PC-9 (cell line): ENCODE data around the gene ENDOG. TPM values are rescaled to one million over a fixed set of nuclear protein-coding genes. Genes with fewer than 3 reads are reported as not detected.

ENCODE experiments used
- BruUV-seq: library from RNA; stranded (reverse); fragments of 400-500 nt; replicated peaks from 2 replicates; lab custom pipeline; 2021; lab: Mats Ljungman, UMichigan
- CTCF ChIA-PET: fragments of 300-600 bp; sonication (Branson Sonifier 250); formaldehyde crosslinking; loops from one replicate; lab custom pipeline; 2022; ENCODE audit warnings: antibody characterized with exemption; lab: Charles Lee
- POLR2A ChIA-PET: fragments of 300-600 bp; sonication (Branson Sonifier 250); formaldehyde crosslinking; loops from one replicate; lab custom pipeline; 2022; ENCODE audit warnings: antibody characterized with exemption; ENCODE audit not compliant: unreplicated experiment; lab: Charles Lee
- DNase-seq, 2 experiments: peaks; one replicate each; pipeline versions ENCODE4 v3.0.0 to v3.0.0-alpha.2; 2015 to 2022; ENCODE audit warnings: mixed read lengths in 1 of 2
- H2AFZ ChIP-seq: fragments of 200-600 bp; sonication (generic); 2 replicates; pipeline ENCODE4 v1.8.1; 2017; ENCODE audit warnings: antibody characterized with exemption
- H3F3A ChIP-seq: fragments of 200-600 bp; sonication (generic); 2 replicates; pipeline ENCODE4 v1.8.1; 2017; ENCODE audit warnings: antibody characterized with exemption, mild to moderate bottlenecking, low read depth; ENCODE audit not compliant: insufficient read depth
- H3K27ac ChIP-seq: fragments of 200-600 bp; sonication (generic); 2 replicates; pipeline ENCODE4 v1.6.1; 2016; ENCODE audit warnings: mixed run types
- H3K27me3 ChIP-seq: fragments of 200-600 bp; sonication (generic); 2 replicates; pipeline ENCODE4 v1.6.1; 2016; ENCODE audit warnings: low read depth, mixed run types; ENCODE audit not compliant: insufficient read depth
- H3K36me3 ChIP-seq: fragments of 200-600 bp; sonication (generic); 2 replicates; pipeline ENCODE4 v1.6.1; 2016; ENCODE audit warnings: low read depth, mixed run types
- H3K4me1 ChIP-seq: fragments of 200-600 bp; sonication (generic); replicated peaks from 2 replicates; pipeline ENCODE4 v1.6.1; 2016; ENCODE audit warnings: mixed run types; ENCODE audit not compliant: insufficient read depth
- H3K4me2 ChIP-seq: fragments of 200-600 bp; sonication (generic); 2 replicates; pipeline ENCODE4 v1.6.1; 2017; ENCODE audit warnings: mixed run types
- H3K4me3 ChIP-seq: fragments of 200-600 bp; sonication (generic); 2 replicates; pipeline ENCODE4 v1.6.1; 2016; ENCODE audit warnings: mixed run types
- H3K79me2 ChIP-seq: fragments of 200-600 bp; sonication (generic); 2 replicates; pipeline ENCODE4 v1.6.1; 2017; ENCODE audit warnings: low read depth, mixed run types
- H3K9me2 ChIP-seq: fragments of 200-600 bp; sonication (generic); 2 replicates; pipeline ENCODE4 v1.8.1; 2017; ENCODE audit warnings: mild to moderate bottlenecking; ENCODE audit not compliant: insufficient read depth
- H3K9me3 ChIP-seq: fragments of 200-600 bp; sonication (generic); 2 replicates; pipeline ENCODE4 v1.8.1; 2016; ENCODE audit warnings: low read depth; ENCODE audit not compliant: insufficient read depth
- H4K20me1 ChIP-seq: fragments of 200-600 bp; sonication (generic); 2 replicates; pipeline ENCODE4 v1.8.1; 2017; ENCODE audit not compliant: insufficient read depth
- EZH2 ChIP-seq: fragments of 200-600 bp; sonication (generic); IDR thresholded peaks from 2 replicates; pipeline ENCODE4 v1.8.0; 2017; ENCODE audit warnings: antibody characterized with exemption, low read depth
- intact Hi-C: fragments of 100-400 bp; cut with micrococcal nuclease; formaldehyde crosslinking; loops from one replicate; pipeline ENCODE4 v1.10.0; 2022; ENCODE audit not compliant: unreplicated experiment
- total RNA-seq: library from RNA; stranded (reverse); gene quantifications from 2 replicates; pipeline ENCODE4 v1.2.3, GENCODE V29; 2021
- TF ChIP-seq, protein P1 (sequence below): fragments of 200-600 bp; sonication (generic); conservative IDR thresholded peaks from 2 replicates; pipeline ENCODE4 v1.6.1; 2017; ENCODE audit warnings: mixed run types, antibody characterized with exemption, mild to moderate bottlenecking, moderate library complexity

The ENDOG gene
- total RNA-seq, 1 experiment from 2014 or later = 28.6 TPM

- no peaks in the 10 kb centered on the region for H3K27me3 ChIP-seq
- H3K79me2 ChIP-seq = peaks cover 24% of the 10 kb centered on the region
- peak overlapping the region; percentile 97 for H3K4me2 ChIP-seq
- ChIA-PET CTCF (no interaction called here), POLR2A (no interaction called here)
- intact Hi-C loops = loop anchor here (1.0 to 2.0 kb wide), 2 partner anchors 15 to 153 kb away; no protein-coding TSS in a partner anchor
- peak in 1 of 2 experiments; percentile 9 for DNase-seq
- peaks cover 11% of the 10 kb centered on the region; the same call in 1 of the 2 replicates for H3F3A ChIP-seq
- no peaks in the 10 kb centered on the region for H4K20me1 ChIP-seq
- H3K4me1 ChIP-seq = peaks cover 16% of the 10 kb centered on the region
- H3K9me2 ChIP-seq = no peaks in the 10 kb centered on the region
- H3K27ac ChIP-seq = no peak overlapping the region
- H3K4me3 ChIP-seq = peak overlapping the region; percentile 96
- TF ChIP-seq, protein P1, sequence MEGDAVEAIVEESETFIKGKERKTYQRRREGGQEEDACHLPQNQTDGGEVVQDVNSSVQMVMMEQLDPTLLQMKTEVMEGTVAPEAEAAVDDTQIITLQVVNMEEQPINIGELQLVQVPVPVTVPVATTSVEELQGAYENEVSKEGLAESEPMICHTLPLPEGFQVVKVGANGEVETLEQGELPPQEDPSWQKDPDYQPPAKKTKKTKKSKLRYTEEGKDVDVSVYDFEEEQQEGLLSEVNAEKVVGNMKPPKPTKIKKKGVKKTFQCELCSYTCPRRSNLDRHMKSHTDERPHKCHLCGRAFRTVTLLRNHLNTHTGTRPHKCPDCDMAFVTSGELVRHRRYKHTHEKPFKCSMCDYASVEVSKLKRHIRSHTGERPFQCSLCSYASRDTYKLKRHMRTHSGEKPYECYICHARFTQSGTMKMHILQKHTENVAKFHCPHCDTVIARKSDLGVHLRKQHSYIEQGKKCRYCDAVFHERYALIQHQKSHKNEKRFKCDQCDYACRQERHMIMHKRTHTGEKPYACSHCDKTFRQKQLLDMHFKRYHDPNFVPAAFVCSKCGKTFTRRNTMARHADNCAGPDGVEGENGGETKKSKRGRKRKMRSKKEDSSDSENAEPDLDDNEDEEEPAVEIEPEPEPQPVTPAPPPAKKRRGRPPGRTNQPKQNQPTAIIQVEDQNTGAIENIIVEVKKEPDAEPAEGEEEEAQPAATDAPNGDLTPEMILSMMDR = no peak
- no peak for TF ChIP-seq EZH2
- H2AFZ ChIP-seq = peak overlapping the region; percentile 99; the same call in 1 of the 2 replicates
- no peaks in the 10 kb centered on the region for H3K9me3 ChIP-seq
- H3K36me3 ChIP-seq = 0 out of 2 replicates have a peak, but pooled peaks cover 3% of the 10 kb centered on the region
- no TSS peak for BruUV-seq
Measured at GRCh38 chr9:128787659-128788058, 30.6 kb upstream of the ENDOG start.

DNA sequence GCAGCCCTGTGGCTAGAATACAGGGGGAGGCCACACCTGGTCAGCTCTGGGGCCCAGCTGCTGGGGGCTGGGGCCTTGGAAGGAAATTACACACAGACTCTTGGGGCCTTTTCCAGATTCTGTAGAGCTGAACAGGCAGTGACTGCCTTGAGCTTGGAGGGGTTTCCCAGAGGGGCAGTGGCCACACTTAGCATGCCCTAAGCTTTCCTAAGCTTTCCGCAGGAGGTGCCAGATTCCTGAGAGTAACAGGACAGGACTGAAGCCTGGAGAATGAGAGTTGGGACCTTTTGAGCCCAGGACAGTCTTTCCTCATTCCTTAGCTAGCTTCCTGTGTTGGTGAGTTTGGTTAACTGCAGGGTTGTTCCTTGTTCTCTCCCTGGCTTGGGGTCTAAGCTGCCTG, 29.9 kb upstream of the ENDOG start:
- no peaks in the 10 kb centered on the region for H3K9me3 ChIP-seq
- no peak overlapping the region for H3K27ac ChIP-seq
- CTCF ChIA-PET = interaction anchor here (0.6 kb wide), 2 partner anchors 67 to 1369 kb away, joined by 4 to 8 read pairs; no protein-coding TSS in a partner anchor
- H4K20me1 ChIP-seq = no peaks in the 10 kb centered on the region
- no peaks in the 10 kb centered on the region for H3K9me2 ChIP-seq
- no peak for DNase-seq
- H3K4me3 ChIP-seq = peak overlapping the region; percentile 96; the same call in 1 of the 2 replicates
- 0 out of 2 replicates have a peak, but pooled peaks cover 3% of the 10 kb centered on the region for H3K36me3 ChIP-seq
- H3K4me1 ChIP-seq = peaks cover 13% of the 10 kb centered on the region
- BruUV-seq = TSS peak; percentile 49
- no peak for TF ChIP-seq EZH2
- TF ChIP-seq, protein P1 = no peak
- H2AFZ ChIP-seq = no peak overlapping the region
- POLR2A ChIA-PET = interaction anchor here (0.6 kb wide), 1 partner anchor 35 kb away, joined by 4 read pairs; no protein-coding TSS in a partner anchor
- peaks cover 11% of the 10 kb centered on the region; the same call in 1 of the 2 replicates for H3F3A ChIP-seq
- peak overlapping the region; percentile 97 for H3K4me2 ChIP-seq
- peaks cover 24% of the 10 kb centered on the region for H3K79me2 ChIP-seq
- no peaks in the 10 kb centered on the region for H3K27me3 ChIP-seq
- intact Hi-C loops = no loop called here

DNA sequence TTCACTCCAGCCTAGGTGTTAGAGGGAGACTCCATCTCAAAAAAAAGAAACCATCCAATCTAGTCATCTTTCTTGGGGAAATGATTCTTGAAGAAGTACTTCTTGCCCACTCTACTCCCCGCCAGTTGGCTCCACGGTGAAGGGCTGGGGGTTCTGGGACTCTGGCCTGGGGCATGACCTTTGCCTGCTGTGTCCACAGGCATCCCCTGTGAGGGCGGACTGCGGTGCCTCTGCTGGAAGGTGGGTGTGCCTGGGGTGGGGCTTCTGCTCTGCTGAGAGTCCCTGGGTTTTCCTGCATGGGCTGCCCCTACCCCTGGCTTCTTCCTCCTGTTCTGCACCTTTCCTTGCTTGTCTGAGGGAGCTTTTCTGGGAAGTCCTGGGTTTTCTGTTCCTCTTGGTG, 27.8 kb upstream of the ENDOG start:
- ChIA-PET CTCF (interaction anchor here (0.6 kb wide), 1 partner anchor 27 kb away, joined by 3 read pairs; no protein-coding TSS in a partner anchor), POLR2A (no interaction called here)
- Histone ChIP-seq H3K27me3 (no peaks in the 10 kb centered on the region), H3K4me3 (no peak overlapping the region), H2AFZ (no peak overlapping the region), H3K27ac (no peak overlapping the region), H3K9me2 (no peaks in the 10 kb centered on the region), H3K4me1 (peaks cover 9% of the 10 kb centered on the region; the same call in 1 of the 2 replicates), H3K4me2 (no peak overlapping the region), H3K36me3 (0 out of 2 replicates have a peak, but pooled peaks cover 3% of the 10 kb centered on the region), H3K9me3 (no peaks in the 10 kb centered on the region), H3K79me2 (peaks cover 24% of the 10 kb centered on the region), H4K20me1 (no peaks in the 10 kb centered on the region), H3F3A (peaks cover 7% of the 10 kb centered on the region; the same call in 1 of the 2 replicates)
- TF ChIP-seq, protein P1 = no peak
- no peak for TF ChIP-seq EZH2
- no TSS peak for BruUV-seq
- intact Hi-C loops = no loop called here
- no peak for DNase-seq
